Effector memory CD8-positive, alpha-beta T cell (primary cell): ENCODE results near the gene APOL4.
"Not testable (repeated sequence)": the region's sequence is repeated elsewhere in the genome, so short reads cannot be mapped to it uniquely, and the experiment has no call there.

Source experiments
- ATAC-seq: fragments of 150-1000 bp; cut with Tn5 transposase; replicated peaks from 2 replicates; pipeline ENCODE4 v1.10.0; 2021; ENCODE audit warnings: mild to moderate bottlenecking, moderate library complexity
- DNase-seq, 3 experiments: peaks; one replicate each; pipeline ENCODE4 v3.0.0; 2021
- H3K27ac Mint-ChIP-seq, 2 donors: one replicate each; pipeline ENCODE4 v1.8.0; 2022; ENCODE audit warnings: mild to moderate bottlenecking in 2 of 2, mixed read lengths in 2 of 2, moderate library complexity in 2 of 2
- H3K27me3 Mint-ChIP-seq, 2 donors: one replicate each; pipeline ENCODE4 v1.8.0; 2022; ENCODE audit warnings: mixed read lengths in 2 of 2
- H3K36me3 Mint-ChIP-seq: one replicate; pipeline ENCODE4 v1.8.0; 2022; ENCODE audit warnings: mild to moderate bottlenecking, moderate library complexity, mixed read lengths; ENCODE audit not compliant: insufficient read depth
- H3K4me1 Mint-ChIP-seq, 2 donors: one replicate each; pipeline ENCODE4 v1.8.0; 2022; ENCODE audit warnings: low read depth in 2 of 2, mixed read lengths in 2 of 2
- H3K4me3 Mint-ChIP-seq, 2 donors: one replicate each; pipeline ENCODE4 v1.8.0; 2022; ENCODE audit warnings: mild to moderate bottlenecking in 2 of 2, mixed read lengths in 2 of 2, moderate library complexity in 2 of 2
- H3K9me3 Mint-ChIP-seq, 2 donors: one replicate each; pipeline ENCODE4 v1.8.0; 2022; ENCODE audit warnings: mixed read lengths in 2 of 2

Gene APOL4

GRCh38 chr22:36197065-36197440 lies 4.6 kb downstream of the APOL4 start:
- Mint-ChIP-seq H3K9me3 (no peaks in the 10 kb centered on the region), H3K27me3 (peaks cover 25 to 48% of the 10 kb centered on the region in 2 donors), H3K4me3 (no peak overlapping the region), H3K36me3 (no peaks in the 10 kb centered on the region), H3K27ac (no peak overlapping the region), H3K4me1 (peaks cover 0 to 10% of the 10 kb centered on the region in 2 donors)
- no peak for ATAC-seq
- no peak for DNase-seq

DNA sequence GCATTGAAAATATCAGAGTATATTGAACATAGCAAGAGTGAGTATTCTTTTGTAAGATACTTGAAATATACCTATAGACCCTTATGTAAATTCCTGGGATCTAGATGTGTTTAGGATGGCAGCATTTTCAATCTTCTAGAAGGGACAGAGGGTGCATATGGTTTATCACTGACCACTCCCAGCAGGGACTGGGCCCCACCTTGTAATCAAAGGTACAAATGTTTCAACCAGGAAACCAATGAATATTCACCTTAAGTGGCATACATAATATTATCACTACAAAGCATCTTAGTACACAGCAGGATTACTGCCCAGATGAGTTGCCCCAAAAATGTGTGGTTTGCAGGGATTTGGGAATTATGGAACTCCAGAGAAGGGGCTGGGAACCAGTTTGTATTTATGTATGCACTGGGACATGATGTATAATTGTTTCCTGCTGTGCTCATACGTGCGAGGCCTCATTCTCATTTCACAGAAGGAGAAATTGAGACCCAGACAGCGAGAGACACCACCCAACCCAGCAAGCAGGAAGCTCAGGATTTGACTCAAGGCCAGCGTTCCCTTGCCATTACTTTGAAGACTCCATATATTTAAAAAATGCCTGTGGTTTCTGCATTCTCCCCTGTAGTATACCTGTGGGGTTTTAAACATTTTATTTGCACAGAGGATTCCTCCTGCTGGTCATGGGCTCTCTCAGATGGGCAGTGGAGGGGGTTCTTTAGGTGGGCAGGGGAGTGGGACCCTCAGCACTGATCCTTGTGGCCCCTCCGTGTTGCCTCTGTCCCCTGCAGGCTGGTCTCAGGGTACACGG lies 5.2 kb downstream of the APOL4 start:
- no peaks in the 10 kb centered on the region for H3K36me3 Mint-ChIP-seq
- peaks cover 0 to 10% of the 10 kb centered on the region in 2 donors for H3K4me1 Mint-ChIP-seq
- no peak for DNase-seq
- H3K27ac Mint-ChIP-seq: no peak overlapping the region
- ATAC-seq: no peak
- H3K27me3 Mint-ChIP-seq: peaks cover 24 to 44% of the 10 kb centered on the region in 2 donors
- H3K9me3 Mint-ChIP-seq: no peaks in the 10 kb centered on the region
- no peak overlapping the region for H3K4me3 Mint-ChIP-seq

DNA sequence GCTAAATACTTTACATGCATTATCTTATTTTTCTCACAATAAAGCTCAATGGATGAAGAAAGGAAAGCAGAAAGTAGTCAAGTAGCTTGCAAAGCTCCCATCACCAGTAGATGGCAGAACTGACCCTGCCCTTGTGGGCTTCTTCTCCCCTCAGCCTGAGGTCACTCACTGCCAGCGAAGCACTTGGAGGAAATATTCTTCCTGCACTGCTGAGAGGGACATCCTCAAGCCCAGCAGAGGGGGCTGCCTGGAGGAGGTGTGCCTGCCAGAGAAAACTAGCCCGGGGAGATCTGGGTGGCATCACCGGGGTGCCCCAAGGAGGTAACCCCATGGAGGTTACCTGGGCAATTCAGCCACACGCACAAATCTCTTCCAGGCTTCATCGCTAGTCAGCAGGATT lies 6.6 kb downstream of the APOL4 start:
- Mint-ChIP-seq H3K4me3 (no peak overlapping the region), H3K27ac (no peak overlapping the region), H3K4me1 (peaks cover 0 to 10% of the 10 kb centered on the region in 2 donors), H3K36me3 (no peaks in the 10 kb centered on the region), H3K27me3 (peaks cover 24 to 45% of the 10 kb centered on the region in 2 donors), H3K9me3 (no peaks in the 10 kb centered on the region)
- DNase-seq: peak; percentile 13 to 30 (median 17)
- peak; percentile 62 for ATAC-seq

- Mint-ChIP-seq H3K9me3 (no peaks in the 10 kb centered on the region), H3K27me3 (peaks cover 27 to 42% of the 10 kb centered on the region in 2 donors), H3K4me1 (peaks cover 0 to 10% of the 10 kb centered on the region in 2 donors), H3K36me3 (no peaks in the 10 kb centered on the region), H3K4me3 (no peak overlapping the region), H3K27ac (no peak overlapping the region)
- ATAC-seq (no peak), DNase-seq (no peak)
Observed at GRCh38 chr22:36194385-36194784, 7.2 kb downstream of the APOL4 start.

DNA sequence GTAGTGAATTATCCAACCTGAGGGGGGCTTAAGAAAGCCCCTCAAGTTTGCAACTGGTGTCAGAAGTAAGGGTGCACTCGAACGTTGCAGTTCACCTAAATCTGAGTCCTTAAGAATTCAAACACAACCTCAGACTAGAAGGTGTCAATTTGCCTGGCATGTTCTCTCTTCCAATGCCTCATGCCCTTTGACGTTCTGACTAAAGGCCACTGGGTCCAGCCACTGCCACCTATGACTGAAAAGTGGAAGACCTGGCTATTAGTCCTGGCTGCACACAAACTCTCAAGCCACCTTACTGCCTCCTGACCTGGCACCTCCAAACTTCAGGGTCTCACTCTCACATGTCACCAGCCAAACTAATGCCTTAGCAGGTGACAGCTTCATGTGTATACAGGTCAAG lies 8.0 kb downstream of the APOL4 start:
- no peak for ATAC-seq
- Mint-ChIP-seq H3K27ac (no peak overlapping the region), H3K4me3 (no peak overlapping the region), H3K9me3 (no peaks in the 10 kb centered on the region), H3K27me3 (peaks cover 27 to 34% of the 10 kb centered on the region in 2 donors), H3K4me1 (peaks cover 0 to 9% of the 10 kb centered on the region in 2 donors), H3K36me3 (no peaks in the 10 kb centered on the region)
- DNase-seq: no peak

- peaks cover 0 to 5% of the 10 kb centered on the region in 2 donors for H3K4me1 Mint-ChIP-seq
- no peaks in the 10 kb centered on the region for H3K9me3 Mint-ChIP-seq
- H3K4me3 Mint-ChIP-seq: no peak overlapping the region
- no peak for DNase-seq
- peaks cover 24 to 30% of the 10 kb centered on the region in 2 donors for H3K27me3 Mint-ChIP-seq
- H3K27ac Mint-ChIP-seq: no peak overlapping the region
- peaks cover 2% of the 10 kb centered on the region for H3K36me3 Mint-ChIP-seq
- no peak for ATAC-seq
Observed at GRCh38 chr22:36193171-36193570, 8.4 kb downstream of the APOL4 start.

DNA sequence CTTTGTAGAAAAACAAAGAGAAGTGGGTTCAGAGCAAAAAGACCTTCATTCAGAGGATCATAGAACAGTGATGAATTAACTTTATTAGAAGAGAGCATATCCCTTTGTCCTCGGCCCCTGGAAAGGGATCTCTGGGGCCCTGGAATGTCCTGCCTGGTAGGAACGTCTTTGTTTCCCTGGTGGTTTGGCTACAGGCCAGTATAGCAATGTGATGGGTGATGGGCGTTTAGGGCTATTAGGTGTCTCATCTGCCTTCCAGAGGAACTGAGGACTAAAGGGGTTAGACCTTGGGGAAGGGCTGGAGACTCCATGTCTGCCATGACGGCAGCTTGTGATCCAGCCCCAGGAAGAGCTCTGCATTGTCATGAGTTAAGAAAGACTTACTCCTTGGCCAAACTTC lies 9.1 kb downstream of the APOL4 start:
- Mint-ChIP-seq H3K4me1 (peaks cover 0 to 3% of the 10 kb centered on the region in 2 donors), H3K4me3 (no peak overlapping the region), H3K27ac (no peak overlapping the region), H3K36me3 (peaks cover 3% of the 10 kb centered on the region), H3K27me3 (peaks cover 21 to 24% of the 10 kb centered on the region in 2 donors), H3K9me3 (no peaks in the 10 kb centered on the region)
- ATAC-seq (no peak), DNase-seq (no peak)

GRCh38 chr22:36191106-36191836 lies 10.3 kb downstream of the APOL4 start:
- H3K36me3 Mint-ChIP-seq: peaks cover 3% of the 10 kb centered on the region
- no peaks in the 10 kb centered on the region for H3K9me3 Mint-ChIP-seq
- H3K27me3 Mint-ChIP-seq: peaks cover 18 to 21% of the 10 kb centered on the region in 2 donors
- H3K4me1 Mint-ChIP-seq: no peaks in the 10 kb centered on the region
- H3K27ac Mint-ChIP-seq: no peak overlapping the region
- DNase-seq (no peak), ATAC-seq (no peak)
- H3K4me3 Mint-ChIP-seq: no peak overlapping the region

DNA sequence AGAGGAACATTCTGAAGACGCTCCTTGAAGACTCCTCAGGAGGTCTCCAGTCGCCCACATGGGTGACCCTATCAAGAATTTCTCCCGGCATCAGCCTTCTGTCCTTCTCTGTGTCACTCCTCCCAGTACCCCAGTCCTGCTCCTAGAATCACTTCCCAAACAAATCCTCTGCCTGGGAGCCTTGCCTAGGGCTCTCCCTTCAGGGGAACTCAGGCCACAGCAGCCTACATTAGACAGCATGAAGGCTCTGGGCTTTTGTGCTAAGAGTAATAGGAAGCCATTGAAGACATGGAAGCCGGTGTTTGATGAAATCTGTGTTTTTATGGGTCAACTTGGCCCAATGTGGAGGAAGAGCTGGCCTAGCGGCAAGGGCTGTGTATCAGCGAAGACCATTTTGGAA lies 13.7 kb downstream of the APOL4 start:
- H3K4me3 Mint-ChIP-seq, H3K9me3 Mint-ChIP-seq, H3K4me1 Mint-ChIP-seq, ATAC-seq, DNase-seq, H3K36me3 Mint-ChIP-seq, H3K27ac Mint-ChIP-seq: not testable (repeated sequence)
- H3K27me3 Mint-ChIP-seq: peaks cover 7 to 14% of the 10 kb centered on the region in 2 donors

GRCh38 chr22:36185828-36186624 lies 15.6 kb downstream of the APOL4 start:
- no peak overlapping the region for H3K4me3 Mint-ChIP-seq
- DNase-seq (no peak), ATAC-seq (no peak)
- H3K36me3 Mint-ChIP-seq: peaks cover 3% of the 10 kb centered on the region
- no peak overlapping the region for H3K27ac Mint-ChIP-seq
- H3K9me3 Mint-ChIP-seq: no peaks in the 10 kb centered on the region
- H3K4me1 Mint-ChIP-seq: no peaks in the 10 kb centered on the region
- H3K27me3 Mint-ChIP-seq: peaks cover 3 to 12% of the 10 kb centered on the region in 2 donors

DNA sequence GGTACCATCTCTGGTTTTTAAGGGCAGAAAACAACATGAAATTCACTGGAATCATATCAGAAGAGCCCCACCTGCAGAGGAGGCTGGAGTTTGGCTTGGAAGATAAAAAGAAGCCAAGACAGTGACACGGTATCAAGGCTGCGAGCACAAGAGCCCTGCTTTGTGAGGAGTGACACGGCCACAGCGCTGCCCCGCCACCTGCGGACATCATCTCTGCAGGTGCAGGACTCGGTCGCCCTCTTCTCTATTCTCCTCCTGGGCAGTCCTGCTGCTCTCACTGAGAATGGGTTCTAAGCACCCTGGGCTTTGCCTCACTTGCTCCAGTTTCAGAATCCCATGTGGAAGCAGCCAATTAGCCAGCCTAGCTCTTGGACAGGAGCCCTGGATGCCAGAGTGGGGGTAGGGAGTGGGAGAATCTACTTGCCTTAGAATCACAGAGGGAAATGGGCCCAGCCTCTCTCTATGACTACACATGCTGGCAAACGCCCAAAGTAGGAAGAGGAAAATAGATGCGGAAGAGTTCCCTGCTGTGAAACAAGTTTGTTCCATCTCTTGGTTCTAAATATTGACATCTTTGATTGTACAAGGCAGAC lies 17.1 kb downstream of the APOL4 start:
- Mint-ChIP-seq H3K4me1 (peaks cover 0 to 4% of the 10 kb centered on the region in 2 donors), H3K27me3 (peaks cover 0 to 4% of the 10 kb centered on the region in 2 donors), H3K4me3 (no peak overlapping the region), H3K27ac (no peak overlapping the region), H3K9me3 (no peaks in the 10 kb centered on the region), H3K36me3 (peaks cover 3% of the 10 kb centered on the region)
- ATAC-seq (no peak), DNase-seq (no peak)

- no peak overlapping the region for H3K27ac Mint-ChIP-seq
- H3K4me3 Mint-ChIP-seq: no peak overlapping the region
- peaks cover 3% of the 10 kb centered on the region for H3K36me3 Mint-ChIP-seq
- no peaks in the 10 kb centered on the region for H3K9me3 Mint-ChIP-seq
- DNase-seq (no peak), ATAC-seq (no peak)
- H3K4me1 Mint-ChIP-seq: peaks cover 0 to 4% of the 10 kb centered on the region in 2 donors
- H3K27me3 Mint-ChIP-seq: peaks cover 0 to 4% of the 10 kb centered on the region in 2 donors
Observed at GRCh38 chr22:36183446-36183845, 18.2 kb downstream of the APOL4 start.

GRCh38 chr22:36182857-36183256 lies 18.8 kb downstream of the APOL4 start:
- peaks cover 0 to 4% of the 10 kb centered on the region in 2 donors for H3K4me1 Mint-ChIP-seq
- H3K27ac Mint-ChIP-seq: no peak overlapping the region
- H3K4me3 Mint-ChIP-seq: no peak overlapping the region
- H3K27me3 Mint-ChIP-seq: peaks cover 0 to 4% of the 10 kb centered on the region in 2 donors
- no peaks in the 10 kb centered on the region for H3K36me3 Mint-ChIP-seq
- ATAC-seq: no peak
- no peaks in the 10 kb centered on the region for H3K9me3 Mint-ChIP-seq
- DNase-seq: no peak
